K562 (cell line): Measurements from ENCODE around the gene KRT33A. TPM values are rescaled to one million over a fixed set of nuclear protein-coding genes. Genes with fewer than 3 reads are reported as not detected.

Experiments used
- ATAC-seq: fragments of 200-7000 bp; cut with Tn5 transposase; 3 replicates; pipeline ENCODE4 v1.9.1; 2020; ENCODE audit warnings: moderate library complexity
- BruUV-seq: library from RNA; stranded (reverse); fragments of 400-500 nt; replicated peaks from 2 replicates; lab custom pipeline; 2021; lab: Mats Ljungman, UMichigan
- CTCF ChIA-PET: fragments of 300-600 bp; formaldehyde crosslinking; extraction: SDS; loops from one replicate; lab custom pipeline; 2021; ENCODE audit warnings: low intra/inter-chr PET ratio; lab: Yijun Ruan, JAX
- POLR2A ChIA-PET: fragments of 300-600, 350-650 bp; sonication (Branson Sonifier 250); formaldehyde crosslinking; extraction: SDS; loops from one replicate; lab custom pipeline; 2021; ENCODE audit warnings: antibody characterized with exemption, inconsistent platforms; lab: Yijun Ruan, JAX
- DNase-seq, 4 experiments: peaks; one replicate each; pipeline versions ENCODE4 v3.0.0 to v3.0.0-alpha.2; 2011 to 2018; ENCODE audit warnings: low spot score in 3 of 4, mixed read lengths in 3 of 4; ENCODE audit errors: extremely low read depth in 1 of 4
- FAIRE-seq: peaks from 2 replicates; lab custom pipeline; 2011; peaks lifted over from hg19 to GRCh38; lab: Jason Lieb, UNC
- H2AFZ ChIP-seq: 2 replicates; pipeline ENCODE4 v1.6.0; 2011; ENCODE audit warnings: low read depth, low read length, control low read depth, inconsistent platforms
- H3K27ac ChIP-seq: fragments of 200-600 bp; 3 replicates; pipeline ENCODE4 v1.8.0; 2011; ENCODE audit warnings: low read depth, mild to moderate bottlenecking, control low read depth, inconsistent platforms, low read length, moderate library complexity, mixed read lengths; ENCODE audit errors: extremely low read depth
- H3K27me3 ChIP-seq, 2 experiments: fragments of 300-600 bp in 1 of 2; 2 replicates in 1 of 2; 3 replicates in 1 of 2; pipeline versions ENCODE4 v1.6.0 to v1.8.0; 2011; ENCODE audit warnings: inconsistent platforms in 2 of 2, low read length in 2 of 2, mild to moderate bottlenecking in 1 of 2, mixed read lengths in 1 of 2, moderate library complexity in 1 of 2; ENCODE audit not compliant: control insufficient read depth in 2 of 2, insufficient read depth in 2 of 2
- H3K36me3 ChIP-seq: fragments of 300-600 bp; 3 replicates; pipeline ENCODE4 v1.8.0; 2011; ENCODE audit warnings: mild to moderate bottlenecking, low read length, inconsistent platforms; ENCODE audit not compliant: control insufficient read depth, insufficient read depth
- H3K4me1 ChIP-seq, 2 experiments: fragments of 200-600 bp in 1 of 2; replicated peaks in 1 of 2; 2 replicates in 1 of 2; 3 replicates in 1 of 2; pipeline versions ENCODE4 v1.5.1 to v1.8.0; 2011; ENCODE audit warnings: inconsistent platforms in 2 of 2, low read length in 2 of 2, mild to moderate bottlenecking in 1 of 2, mixed read lengths in 1 of 2, moderate library complexity in 1 of 2; ENCODE audit not compliant: control insufficient read depth in 2 of 2, insufficient read depth in 2 of 2
- H3K4me2 ChIP-seq: 2 replicates; pipeline ENCODE4 v1.6.1; 2011; ENCODE audit warnings: low read length, control low read depth, inconsistent platforms, mixed read lengths; ENCODE audit not compliant: insufficient read depth
- H3K4me3 ChIP-seq: fragments of 200-600 bp; sonication (generic), shearing (Covaris generic); 2 replicates; pipeline ENCODE4 v1.5.1; 2016; ENCODE audit warnings: control low read depth, inconsistent platforms
- H3K79me2 ChIP-seq: fragments of 200-600 bp; 3 replicates; pipeline ENCODE4 v1.8.0; 2011; ENCODE audit warnings: low read length, inconsistent platforms; ENCODE audit not compliant: control insufficient read depth, insufficient read depth
- H3K9ac ChIP-seq, 2 experiments: 2 replicates each; pipeline versions ENCODE4 v1.6.0 to v1.6.1; 2011; ENCODE audit warnings: low read depth in 2 of 2, low read length in 2 of 2, control low read depth in 1 of 2, inconsistent platforms in 1 of 2, mild to moderate bottlenecking in 1 of 2, mixed read lengths in 1 of 2; ENCODE audit not compliant: insufficient read depth in 1 of 2
- H3K9me1 ChIP-seq: one replicate; pipeline ENCODE4 v1.6.0; 2011; ENCODE audit warnings: inconsistent platforms, mild to moderate bottlenecking, low read length, moderate library complexity; ENCODE audit not compliant: control insufficient read depth, insufficient read depth
- H3K9me3 ChIP-seq: replicated peaks from 2 replicates; pipeline ENCODE4 v1.5.1; 2011; ENCODE audit warnings: low read depth, low read length, inconsistent platforms; ENCODE audit not compliant: control insufficient read depth, insufficient read depth
- H4K20me1 ChIP-seq: replicated peaks from 2 replicates; pipeline ENCODE4 v1.6.1; 2011; ENCODE audit warnings: low read length, inconsistent platforms, mixed read lengths; ENCODE audit not compliant: control insufficient read depth, insufficient read depth
- FOXA1 ChIP-seq: fragments of 450-650 bp; IDR thresholded peaks from 2 replicates; pipeline ENCODE4 v1.6.1; 2016; ENCODE audit warnings: mild to moderate bottlenecking, borderline replicate concordance
- FOXJ3 ChIP-seq: sonication (generic); formaldehyde crosslinking; IDR thresholded peaks from 2 replicates; pipeline ENCODE4 v1.4.0; 2020; ENCODE audit warnings: mild to moderate bottlenecking, missing genetic modification reagents
- HOMEZ ChIP-seq: fragments of 250-450 bp; sonication (Bioruptor Pico); IDR thresholded peaks from 2 replicates; pipeline ENCODE4 v1.4.0; 2020; ENCODE audit warnings: mild to moderate bottlenecking, moderate library complexity
- KHSRP ChIP-seq: fragments of 450-650 bp; IDR thresholded peaks from 2 replicates; pipeline ENCODE4 v1.6.1; 2017
- NCOA1 ChIP-seq: fragments of 450-650 bp; IDR thresholded peaks from 2 replicates; pipeline ENCODE4 v1.6.1; 2016; ENCODE audit warnings: low read depth
- SMC3 ChIP-seq: conservative IDR thresholded peaks from 2 replicates; pipeline ENCODE4 v1.6.1; 2011; ENCODE audit warnings: low read depth, low read length, improper control_type of control experiment; ENCODE audit not compliant: insufficient read depth
- TFE3 ChIP-seq: fragments of 450-650 bp; formaldehyde crosslinking; IDR thresholded peaks from 2 replicates; pipeline ENCODE4 v1.4.0; 2020; ENCODE audit warnings: mild to moderate bottlenecking, mixed read lengths
- XRCC5 ChIP-seq: fragments of 200-400 bp; formaldehyde crosslinking; IDR thresholded peaks from 2 replicates; pipeline ENCODE4 v1.6.1; 2017; ENCODE audit warnings: low read depth, mild to moderate bottlenecking, low read length
- ZBTB8A ChIP-seq: fragments of 450-650 bp; IDR thresholded peaks from 2 replicates; pipeline ENCODE4 v1.6.1; 2018; ENCODE audit warnings: mild to moderate bottlenecking, moderate library complexity; ENCODE audit not compliant: partially characterized antibody
- ZNF586 ChIP-seq: fragments of 450-650 bp; formaldehyde crosslinking; conservative IDR thresholded peaks from 2 replicates; pipeline ENCODE4 v1.4.0; 2020; ENCODE audit warnings: mild to moderate bottlenecking, moderate library complexity
- WGBS: fragments of 100-300 bp; shearing (Covaris generic); methylation state at CpG from one replicate; pipeline ENCODE4 v1.1.6; 2016; ENCODE audit warnings: low coverage, mixed read lengths; ENCODE audit not compliant: insufficient coverage; ENCODE audit errors: missing lambda C conversion rate; 5-methylcytosine and 5-hydroxymethylcytosine counted together
- in situ Hi-C: fragments of 300-500 bp; cut with MboI; formaldehyde crosslinking; loops from 4 replicates; pipeline ENCODE4 v1.15.0; 2018; ENCODE audit warnings: inconsistent platforms, mixed read lengths
- intact Hi-C: fragments of 100-400 bp; cut with micrococcal nuclease; formaldehyde crosslinking; loops from 2 replicates; pipeline ENCODE4 v1.14.2; 2022
- polyA plus RNA-seq, 8 experiments: library from polyadenylated mRNA; depleted of rRNA in 4 of 8; stranded (reverse) in 5 of 8; unstranded in 3 of 8; fragments of >200 nt; fragmentation: Nextera tagmentation in 2 of 8; fragmentation: Illumina TruSeq in 1 of 8; extraction: Ambion mirVana in 2 of 8; extraction: Trizol in 1 of 8; gene quantifications; 2 replicates each; pipeline versions ENCODE4 v1.2.1 to v1.2.3, GENCODE V29; 2011 to 2014; ENCODE audit warnings: inconsistent platforms in 1 of 8, missing spikeins in 1 of 8
- total RNA-seq, 7 experiments: library from RNA; depleted of rRNA in 6 of 7; stranded (reverse); fragments of >200 nt in 6 of 7; fragmentation: Illumina TruSeq in 2 of 7; extraction: Trizol in 2 of 7; gene quantifications; 2 replicates each; pipeline versions ENCODE4 v1.2.1 to v1.2.3, GENCODE V29; 2011 to 2021; ENCODE audit warnings: low replicate concordance in 1 of 7
- TF ChIP-seq, protein P1 (sequence below), 2 experiments: IDR thresholded peaks; 2 replicates each; pipeline ENCODE4 v1.6.1; 2011; ENCODE audit warnings: borderline replicate concordance in 1 of 2, control low read depth in 1 of 2, low read depth in 1 of 2, low read length in 1 of 2, mild to moderate bottlenecking in 1 of 2, mixed read lengths in 1 of 2, moderate library complexity in 1 of 2; ENCODE audit not compliant: insufficient read depth in 1 of 2, insufficient read length in 1 of 2, poor library complexity in 1 of 2, severe bottlenecking in 1 of 2; ENCODE audit errors: extremely low read depth in 1 of 2
- TF ChIP-seq, protein P2 (sequence below): fragments of 450-650 bp; formaldehyde crosslinking; IDR thresholded peaks from 2 replicates; pipeline ENCODE4 v1.4.0; 2022; ENCODE audit warnings: missing genetic modification characterization

The KRT33A gene
- total and polyA plus RNA-seq, 9 of the 15 experiments (the other 6 are each of a cell fraction or from before 2014, with no cell fraction given), result not detected

DNA sequence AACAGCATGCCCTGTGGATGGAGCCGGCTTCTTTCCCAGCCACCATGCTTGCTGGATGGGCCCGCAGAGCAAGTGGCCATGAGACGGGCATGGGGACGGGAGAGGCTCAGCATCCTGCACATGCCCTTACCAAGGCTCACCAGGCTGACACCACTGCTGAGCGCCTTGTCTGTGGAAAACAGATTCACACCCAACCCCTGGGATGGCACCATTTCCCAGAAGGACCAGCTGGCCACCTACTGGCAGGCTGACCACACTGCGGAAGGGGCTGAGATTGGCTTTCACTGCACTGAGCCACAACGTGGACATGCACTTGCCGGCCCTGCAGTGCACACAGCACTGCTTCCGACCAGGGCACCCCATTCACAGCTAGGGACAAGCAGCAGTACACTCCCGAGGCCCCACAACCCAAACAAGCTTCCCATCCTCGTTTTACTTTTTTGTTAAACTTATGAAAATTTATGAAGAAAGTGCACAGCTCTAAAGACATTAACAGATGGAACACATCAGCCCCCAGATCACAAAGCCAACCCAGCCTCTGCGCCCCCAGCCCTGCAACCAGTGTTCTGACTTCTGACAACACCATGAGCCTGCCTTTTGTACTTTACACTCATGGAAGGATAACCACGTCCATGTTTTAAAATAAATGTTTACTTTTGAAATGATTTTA lies 21.2 kb downstream of the KRT33A start:
- DNase-seq (peak; percentile 31 to 39 (median 35)), FAIRE-seq (peak; percentile 73), ATAC-seq (peak; percentile 85)
- Histone ChIP-seq H3K9me3 (no peaks in the 10 kb centered on the region), H3K9me1 (no peaks in the 10 kb centered on the region), H3K36me3 (no peaks in the 10 kb centered on the region), H3K4me1 (no peaks in the 10 kb centered on the region), H4K20me1 (no peaks in the 10 kb centered on the region; the same call in 1 of the 2 replicates), H3K79me2 (no peaks in the 10 kb centered on the region), H2AFZ (no peak overlapping the region), H3K27ac (no peak overlapping the region), H3K4me3 (no peak overlapping the region), H3K9ac (no peak overlapping the region), H3K27me3 (peaks cover 0 to 9% of the 10 kb centered on the region in 2 experiments; a peak in 1 of 5 replicates), H3K4me2 (no peak overlapping the region)
- ChIA-PET POLR2A (interaction anchor here (1.4 kb wide), 1 partner anchor 22 kb away, joined by 4 read pairs; no protein-coding TSS in a partner anchor), CTCF (interaction anchor here (1.2 kb wide), 1 partner anchor 421 kb away, joined by 4 read pairs; no protein-coding TSS in a partner anchor)
- intact Hi-C loops (loop anchor here (5.0 kb wide), 1 partner anchor 422 kb away; no protein-coding TSS in a partner anchor), in situ Hi-C loops (no loop called here)
- no TSS peak for BruUV-seq
- WGBS, result under 1% methylated on average over 13 of the region's 13 CpGs
- no peak for TF ChIP-seq NCOA1
- no peak for TF ChIP-seq ZNF586 (CRISPR knock-in tag)
- TF ChIP-seq SMC3, result peak; percentile 46; the same call in 1 of the 2 replicates
- TF ChIP-seq KHSRP, result no peak
- no peak for TF ChIP-seq TFE3 (CRISPR knock-in tag)
- no peak for TF ChIP-seq HOMEZ (CRISPR knock-in tag)
- no peak for TF ChIP-seq XRCC5
- TF ChIP-seq, protein P1, sequence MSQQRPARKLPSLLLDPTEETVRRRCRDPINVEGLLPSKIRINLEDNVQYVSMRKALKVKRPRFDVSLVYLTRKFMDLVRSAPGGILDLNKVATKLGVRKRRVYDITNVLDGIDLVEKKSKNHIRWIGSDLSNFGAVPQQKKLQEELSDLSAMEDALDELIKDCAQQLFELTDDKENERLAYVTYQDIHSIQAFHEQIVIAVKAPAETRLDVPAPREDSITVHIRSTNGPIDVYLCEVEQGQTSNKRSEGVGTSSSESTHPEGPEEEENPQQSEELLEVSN (IDR thresholded peaks at IDR 0.05; ENCODE audit: borderline replicate concordance in 1 of 2, extremely low read depth in 1 of 2, insufficient read depth in 1 of 2, insufficient read length in 1 of 2, low read depth in 1 of 2, low read length in 1 of 2, poor library complexity in 1 of 2, severe bottlenecking in 1 of 2), result no peak
- no peak for TF ChIP-seq FOXA1
- TF ChIP-seq FOXJ3 (CRISPR knock-in tag), result no peak
- TF ChIP-seq, protein P2, sequence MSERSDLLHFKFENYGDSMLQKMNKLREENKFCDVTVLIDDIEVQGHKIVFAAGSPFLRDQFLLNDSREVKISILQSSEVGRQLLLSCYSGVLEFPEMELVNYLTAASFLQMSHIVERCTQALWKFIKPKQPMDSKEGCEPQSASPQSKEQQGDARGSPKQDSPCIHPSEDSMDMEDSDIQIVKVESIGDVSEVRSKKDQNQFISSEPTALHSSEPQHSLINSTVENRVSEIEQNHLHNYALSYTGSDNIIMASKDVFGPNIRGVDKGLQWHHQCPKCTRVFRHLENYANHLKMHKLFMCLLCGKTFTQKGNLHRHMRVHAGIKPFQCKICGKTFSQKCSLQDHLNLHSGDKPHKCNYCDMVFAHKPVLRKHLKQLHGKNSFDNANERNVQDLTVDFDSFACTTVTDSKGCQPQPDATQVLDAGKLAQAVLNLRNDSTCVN (CRISPR knock-in tag), result no peak
- no peak for TF ChIP-seq ZBTB8A
